OCI-LY7 (cell line): ENCODE results near the gene PCK1.

ENCODE experiments used
- EZH2phosphoT487 ChIP-seq: fragments of 200-600 bp; sonication (generic); IDR thresholded peaks from 2 replicates; pipeline ENCODE4 v1.6.1; 2018; ENCODE audit warnings: low read depth, borderline replicate concordance, mild to moderate bottlenecking, mixed run types, antibody characterized with exemption, low read length, moderate library complexity, mixed read lengths
- TF ChIP-seq, protein P1 (sequence below): fragments of 200-600 bp; sonication (generic); conservative IDR thresholded peaks from 2 replicates; pipeline ENCODE4 v1.5.1; 2014; ENCODE audit warnings: mild to moderate bottlenecking, antibody characterized with exemption, low read length, moderate library complexity, mixed read lengths

DNA sequence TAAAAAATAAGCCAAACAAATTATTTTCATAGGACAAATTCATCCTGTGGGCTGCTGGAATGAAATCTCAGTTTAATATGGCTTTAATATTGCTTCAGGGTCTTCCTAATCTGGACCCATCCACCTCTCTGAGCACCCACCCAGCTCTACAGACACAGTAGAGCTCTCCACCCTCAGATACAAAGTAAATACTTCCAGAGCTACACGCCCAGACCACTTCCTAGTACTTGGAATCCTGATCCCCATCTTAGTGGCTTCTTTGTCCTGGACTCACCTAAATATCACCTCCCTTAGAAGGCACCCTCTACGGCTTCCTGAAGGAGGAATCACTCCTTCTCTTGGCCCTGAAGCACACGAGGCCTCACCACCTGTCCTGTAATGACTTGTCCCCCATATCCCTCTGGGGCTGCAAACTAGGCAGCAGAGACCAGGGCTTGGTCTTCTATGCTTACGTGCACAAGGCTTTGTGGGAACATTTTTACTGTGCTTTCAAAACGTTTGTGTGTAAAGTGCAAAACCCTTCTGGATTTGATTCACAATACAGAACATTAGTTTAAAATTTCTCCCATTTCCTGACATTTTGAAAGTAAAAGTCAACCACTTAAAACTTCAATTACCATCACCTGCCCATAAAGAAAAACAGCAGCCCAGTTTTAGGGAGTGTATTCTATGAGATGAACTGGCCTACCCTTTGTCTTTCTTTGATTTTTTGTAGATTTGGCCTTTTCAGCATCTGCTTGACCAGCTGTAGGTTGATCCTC lies 38.4 kb upstream of the PCK1 start:
- TF ChIP-seq EZH2phosphoT487 = no peak
- TF ChIP-seq, protein P1, sequence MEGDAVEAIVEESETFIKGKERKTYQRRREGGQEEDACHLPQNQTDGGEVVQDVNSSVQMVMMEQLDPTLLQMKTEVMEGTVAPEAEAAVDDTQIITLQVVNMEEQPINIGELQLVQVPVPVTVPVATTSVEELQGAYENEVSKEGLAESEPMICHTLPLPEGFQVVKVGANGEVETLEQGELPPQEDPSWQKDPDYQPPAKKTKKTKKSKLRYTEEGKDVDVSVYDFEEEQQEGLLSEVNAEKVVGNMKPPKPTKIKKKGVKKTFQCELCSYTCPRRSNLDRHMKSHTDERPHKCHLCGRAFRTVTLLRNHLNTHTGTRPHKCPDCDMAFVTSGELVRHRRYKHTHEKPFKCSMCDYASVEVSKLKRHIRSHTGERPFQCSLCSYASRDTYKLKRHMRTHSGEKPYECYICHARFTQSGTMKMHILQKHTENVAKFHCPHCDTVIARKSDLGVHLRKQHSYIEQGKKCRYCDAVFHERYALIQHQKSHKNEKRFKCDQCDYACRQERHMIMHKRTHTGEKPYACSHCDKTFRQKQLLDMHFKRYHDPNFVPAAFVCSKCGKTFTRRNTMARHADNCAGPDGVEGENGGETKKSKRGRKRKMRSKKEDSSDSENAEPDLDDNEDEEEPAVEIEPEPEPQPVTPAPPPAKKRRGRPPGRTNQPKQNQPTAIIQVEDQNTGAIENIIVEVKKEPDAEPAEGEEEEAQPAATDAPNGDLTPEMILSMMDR = no peak
